Measurements from ENCODE around the gene THSD7B. TPM values are rescaled to one million over a fixed set of nuclear protein-coding genes. Genes with fewer than 3 reads are reported as not detected.

Gene THSD7B
- total RNA-seq, 1 donor from 2014 or later, result 0.38 TPM

DNA sequence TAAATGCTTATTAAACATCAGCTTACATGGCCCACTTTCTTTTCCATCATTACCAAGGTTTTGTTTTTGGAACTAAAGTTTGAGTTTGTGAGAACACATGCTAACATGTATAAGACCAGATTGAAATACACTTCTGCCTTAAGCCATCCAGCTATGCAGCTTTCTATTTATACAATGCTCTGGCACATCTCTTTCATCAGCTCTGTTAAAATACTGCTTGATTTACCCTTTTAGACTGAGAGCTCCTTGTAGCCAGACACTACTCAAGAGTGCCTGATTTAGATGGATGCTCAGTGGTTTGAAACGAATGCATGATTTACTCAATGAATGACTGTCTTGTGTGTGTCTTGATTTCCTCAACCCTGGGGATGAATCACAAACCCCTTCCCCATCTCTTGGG, 392.5 kb downstream of the THSD7B start:
- H3K27me3 ChIP-seq (ENCODE audit: low read depth), result no peaks in the 10 kb centered on the region
- no peak overlapping the region for H3K27ac ChIP-seq
- no peak for TF ChIP-seq CTCF (IDR thresholded peaks at IDR 0.05)
- no peaks in the 10 kb centered on the region for H3K9me3 ChIP-seq
- H3K4me1 ChIP-seq, result no peaks in the 10 kb centered on the region
- DNase-seq (no peak), ATAC-seq (no peak)
- intact Hi-C loops (cut with DNase I), result no loop called here
- H3K4me3 ChIP-seq, result no peak overlapping the region
- no peaks in the 10 kb centered on the region for H3K36me3 ChIP-seq

DNA sequence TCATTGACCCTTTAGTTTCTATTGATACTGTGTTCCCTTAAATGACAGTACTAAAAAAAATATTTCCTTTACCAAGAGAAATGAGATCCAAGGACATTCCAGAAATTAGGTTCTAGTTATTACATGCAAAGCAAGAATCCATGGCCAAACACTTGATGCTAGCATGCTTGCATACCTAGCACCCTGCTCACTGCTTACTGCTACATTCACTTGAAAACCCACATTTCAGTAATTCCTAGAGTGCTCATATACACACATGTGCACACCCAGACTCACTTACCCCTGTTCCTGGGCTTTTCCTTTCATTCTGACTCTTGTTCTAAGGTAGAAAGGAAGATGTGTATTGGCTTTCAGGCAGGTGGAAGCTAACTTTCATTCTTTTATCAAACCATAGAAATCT, 395.9 kb downstream of the THSD7B start:
- DNase-seq, result no peak

DNA sequence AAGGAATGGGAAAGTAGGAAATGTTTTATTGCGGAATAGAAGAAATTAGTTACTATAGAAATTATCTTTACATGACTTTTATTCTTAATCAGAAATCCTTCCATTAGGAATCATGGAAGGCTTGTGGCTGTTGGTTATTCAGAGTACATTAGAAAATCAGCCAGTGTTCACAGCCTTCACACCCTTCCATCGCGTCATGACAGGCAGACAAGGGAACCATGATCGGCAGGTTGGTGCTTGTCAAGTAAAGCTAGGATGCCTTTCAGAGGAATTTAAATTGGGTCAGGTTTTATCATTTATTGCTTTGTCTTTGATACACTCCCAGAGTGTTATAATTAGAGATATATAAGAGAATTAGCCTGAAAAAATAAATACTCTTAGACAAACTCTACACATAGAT, 400.6 kb downstream of the THSD7B start:
- DNase-seq (no peak), ATAC-seq (no peak)
- Histone ChIP-seq H3K27ac (no peak overlapping the region), H3K36me3 (no peaks in the 10 kb centered on the region), H3K4me3 (no peak overlapping the region), H3K27me3 (ENCODE audit: low read depth) (no peaks in the 10 kb centered on the region), H3K9me3 (no peaks in the 10 kb centered on the region), H3K4me1 (no peaks in the 10 kb centered on the region)
- TF ChIP-seq CTCF (IDR thresholded peaks at IDR 0.05), result no peak
- intact Hi-C loops (cut with DNase I), result no loop called here

More for the DNA sequence above, 395.9 kb downstream of the THSD7B start:
- Histone ChIP-seq H3K9me3 (no peaks in the 10 kb centered on the region), H3K36me3 (no peaks in the 10 kb centered on the region), H3K27me3 (ENCODE audit: low read depth) (no peaks in the 10 kb centered on the region), H3K4me1 (no peaks in the 10 kb centered on the region), H3K27ac (no peak overlapping the region), H3K4me3 (no peak overlapping the region)
- intact Hi-C loops (cut with DNase I), result no loop called here
- ATAC-seq, result no peak
- no peak for TF ChIP-seq CTCF (IDR thresholded peaks at IDR 0.05)

GRCh38 chr2:137167651-137168050, 402.3 kb downstream of the THSD7B start:
- Histone ChIP-seq H3K36me3 (no peaks in the 10 kb centered on the region), H3K27me3 (ENCODE audit: low read depth) (no peaks in the 10 kb centered on the region), H3K9me3 (no peaks in the 10 kb centered on the region), H3K4me1 (no peaks in the 10 kb centered on the region), H3K4me3 (no peak overlapping the region), H3K27ac (no peak overlapping the region)
- TF ChIP-seq CTCF (IDR thresholded peaks at IDR 0.05), result no peak
- DNase-seq, result no peak
- intact Hi-C loops (cut with DNase I), result no loop called here
- ATAC-seq, result no peak

- Histone ChIP-seq H3K27me3 (ENCODE audit: low read depth) (no peaks in the 10 kb centered on the region), H3K4me1 (no peaks in the 10 kb centered on the region), H3K27ac (no peak overlapping the region), H3K4me3 (no peak overlapping the region), H3K9me3 (no peaks in the 10 kb centered on the region), H3K36me3 (no peaks in the 10 kb centered on the region)
- intact Hi-C loops (cut with DNase I), result no loop called here
- DNase-seq, result no peak
- no peak for TF ChIP-seq CTCF (IDR thresholded peaks at IDR 0.05)
- ATAC-seq, result no peak
Observed at GRCh38 chr2:137168552-137168951, 403.2 kb downstream of the THSD7B start.

DNA sequence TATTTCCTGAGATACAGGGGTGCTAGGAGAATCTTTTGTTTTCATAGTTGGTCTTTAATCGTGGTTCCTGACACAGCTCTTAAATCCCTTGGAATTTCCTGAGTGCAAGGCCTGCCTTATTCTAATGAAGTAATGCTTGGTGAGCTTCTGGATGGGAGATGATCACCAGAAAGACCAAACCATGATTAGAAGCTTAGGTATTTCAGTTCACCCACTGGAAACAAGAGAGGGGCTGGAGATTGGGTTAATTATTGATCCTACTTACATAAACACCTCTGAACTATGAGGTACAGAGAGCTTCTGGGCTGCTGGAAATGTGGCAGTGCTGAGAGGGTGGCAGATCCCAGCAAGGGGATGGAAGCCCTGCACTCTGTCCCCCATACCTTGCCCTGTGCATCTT, 406.8 kb downstream of the THSD7B start:
- DNase-seq (no peak), ATAC-seq (no peak)
- Histone ChIP-seq H3K9me3 (no peaks in the 10 kb centered on the region), H3K4me3 (no peak overlapping the region), H3K36me3 (no peaks in the 10 kb centered on the region), H3K4me1 (no peaks in the 10 kb centered on the region), H3K27ac (no peak overlapping the region), H3K27me3 (ENCODE audit: low read depth) (no peaks in the 10 kb centered on the region)
- no peak for TF ChIP-seq CTCF (IDR thresholded peaks at IDR 0.05)
- intact Hi-C loops (cut with DNase I), result no loop called here
